OCI-LY3 (cell line): ENCODE data around the gene LHFPL3.

Source experiments
- EZH2phosphoT487 ChIP-seq: fragments of 200-600 bp; shearing (Covaris generic); IDR thresholded peaks from 2 replicates; pipeline ENCODE4 v1.6.1; 2018; ENCODE audit warnings: antibody characterized with exemption, mixed run types, low read depth
- TF ChIP-seq, protein P1 (sequence below): fragments of 200-600, 300-600 bp; sonication (generic); IDR thresholded peaks from 2 replicates; pipeline ENCODE4 v1.5.1; 2014; ENCODE audit warnings: antibody characterized with exemption, low read length, low read depth

DNA sequence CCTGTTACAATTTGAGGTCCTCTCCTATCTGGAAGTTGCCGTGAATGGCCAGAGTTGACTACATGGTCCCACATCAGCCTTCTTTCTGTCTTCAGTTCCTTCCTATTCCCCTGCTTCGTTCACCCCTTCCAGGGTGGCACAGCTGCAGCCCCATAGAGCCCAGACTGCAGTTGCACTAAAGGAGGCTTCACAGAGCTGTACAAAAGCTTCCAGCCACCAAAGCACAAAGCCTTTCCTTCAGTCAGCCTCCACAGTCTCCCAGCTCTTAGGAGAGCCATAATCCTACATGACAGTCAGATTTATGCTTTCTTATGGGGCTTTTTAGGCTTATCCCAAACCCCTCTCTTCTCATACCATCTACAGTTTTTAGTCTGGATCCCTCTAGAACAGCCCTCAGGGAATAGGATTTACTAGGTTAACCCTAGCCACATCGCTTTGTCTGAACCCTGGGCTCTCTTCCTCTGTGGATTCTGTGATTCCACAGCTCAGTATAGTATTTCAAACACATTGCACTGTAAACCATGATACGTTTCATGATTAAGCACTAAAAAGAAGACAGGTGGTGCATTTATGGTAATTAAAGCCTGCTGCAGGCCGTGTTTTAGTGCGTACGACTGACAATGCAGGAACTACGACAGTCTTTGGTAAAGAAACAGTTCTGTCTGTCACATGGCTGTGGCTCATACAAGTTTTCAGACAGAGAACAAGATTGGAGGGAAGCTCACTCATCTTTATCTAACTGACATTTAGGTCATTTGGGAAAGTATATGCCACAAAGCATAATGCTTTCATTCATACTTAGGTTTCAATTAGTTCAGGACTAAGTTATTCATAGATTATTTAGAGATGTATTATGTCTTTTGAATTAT is 477.3 kb downstream of the LHFPL3 start:
- TF ChIP-seq, protein P1, sequence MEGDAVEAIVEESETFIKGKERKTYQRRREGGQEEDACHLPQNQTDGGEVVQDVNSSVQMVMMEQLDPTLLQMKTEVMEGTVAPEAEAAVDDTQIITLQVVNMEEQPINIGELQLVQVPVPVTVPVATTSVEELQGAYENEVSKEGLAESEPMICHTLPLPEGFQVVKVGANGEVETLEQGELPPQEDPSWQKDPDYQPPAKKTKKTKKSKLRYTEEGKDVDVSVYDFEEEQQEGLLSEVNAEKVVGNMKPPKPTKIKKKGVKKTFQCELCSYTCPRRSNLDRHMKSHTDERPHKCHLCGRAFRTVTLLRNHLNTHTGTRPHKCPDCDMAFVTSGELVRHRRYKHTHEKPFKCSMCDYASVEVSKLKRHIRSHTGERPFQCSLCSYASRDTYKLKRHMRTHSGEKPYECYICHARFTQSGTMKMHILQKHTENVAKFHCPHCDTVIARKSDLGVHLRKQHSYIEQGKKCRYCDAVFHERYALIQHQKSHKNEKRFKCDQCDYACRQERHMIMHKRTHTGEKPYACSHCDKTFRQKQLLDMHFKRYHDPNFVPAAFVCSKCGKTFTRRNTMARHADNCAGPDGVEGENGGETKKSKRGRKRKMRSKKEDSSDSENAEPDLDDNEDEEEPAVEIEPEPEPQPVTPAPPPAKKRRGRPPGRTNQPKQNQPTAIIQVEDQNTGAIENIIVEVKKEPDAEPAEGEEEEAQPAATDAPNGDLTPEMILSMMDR, result no peak
- TF ChIP-seq EZH2phosphoT487, result no peak
